ENCODE results near the gene PGS1.
"Not testable (repeated sequence)": the region's sequence is repeated elsewhere in the genome, so short reads cannot be mapped to it uniquely, and the experiment has no call there.

Gene PGS1, protein sequence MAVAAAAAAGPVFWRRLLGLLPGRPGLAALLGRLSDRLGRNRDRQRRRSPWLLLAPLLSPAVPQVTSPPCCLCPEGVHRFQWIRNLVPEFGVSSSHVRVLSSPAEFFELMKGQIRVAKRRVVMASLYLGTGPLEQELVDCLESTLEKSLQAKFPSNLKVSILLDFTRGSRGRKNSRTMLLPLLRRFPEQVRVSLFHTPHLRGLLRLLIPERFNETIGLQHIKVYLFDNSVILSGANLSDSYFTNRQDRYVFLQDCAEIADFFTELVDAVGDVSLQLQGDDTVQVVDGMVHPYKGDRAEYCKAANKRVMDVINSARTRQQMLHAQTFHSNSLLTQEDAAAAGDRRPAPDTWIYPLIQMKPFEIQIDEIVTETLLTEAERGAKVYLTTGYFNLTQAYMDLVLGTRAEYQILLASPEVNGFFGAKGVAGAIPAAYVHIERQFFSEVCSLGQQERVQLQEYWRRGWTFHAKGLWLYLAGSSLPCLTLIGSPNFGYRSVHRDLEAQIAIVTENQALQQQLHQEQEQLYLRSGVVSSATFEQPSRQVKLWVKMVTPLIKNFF

DNA sequence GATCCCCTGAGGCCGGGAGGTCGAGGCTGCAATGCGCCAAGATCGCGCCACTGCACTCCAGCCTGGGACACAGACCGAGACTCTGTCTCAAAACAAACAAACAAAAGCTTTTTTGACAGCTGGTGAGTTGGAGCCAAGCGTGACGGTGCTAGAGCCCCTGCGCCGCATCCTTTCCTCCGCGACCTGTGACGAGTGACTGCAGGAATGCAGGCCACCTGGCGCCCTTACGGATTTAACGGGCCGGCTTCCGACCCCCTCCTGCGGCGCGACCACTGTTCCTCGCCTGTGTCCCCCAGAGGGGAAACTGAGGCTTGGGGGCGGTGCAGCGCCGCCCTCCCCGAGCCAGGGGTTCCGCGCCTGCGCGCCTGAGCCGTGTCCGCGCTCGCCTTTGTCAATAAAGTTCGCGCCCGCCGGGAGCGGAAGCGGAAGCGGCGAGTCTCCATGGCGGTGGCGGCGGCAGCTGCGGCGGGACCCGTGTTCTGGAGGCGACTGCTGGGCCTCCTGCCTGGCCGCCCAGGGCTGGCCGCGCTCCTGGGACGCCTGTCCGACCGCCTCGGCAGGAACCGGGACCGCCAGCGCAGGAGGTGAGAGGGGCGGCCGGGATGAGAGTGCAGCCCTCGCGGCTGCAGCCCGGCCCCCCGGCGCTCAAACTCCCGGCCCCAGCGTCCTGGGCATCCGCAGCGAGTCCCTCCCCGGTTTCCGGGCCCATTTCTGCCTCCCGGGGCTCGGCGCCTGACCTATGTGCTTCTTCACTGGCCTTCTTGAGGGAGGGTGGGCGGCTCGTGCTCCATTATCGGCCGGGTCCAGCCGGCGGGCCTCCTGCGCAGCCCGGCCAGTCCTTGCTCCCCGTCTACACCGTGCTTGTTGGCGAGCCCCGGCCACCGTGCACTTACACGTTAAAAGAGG lies at the start of gene PGS1:
Gene PGS1, plus strand, starts transcription at position 425 of the 906 bp plus-strand sequence. Its CDS starts 17 bp downstream, at position 442.
- no peak for DNase-seq

DNA sequence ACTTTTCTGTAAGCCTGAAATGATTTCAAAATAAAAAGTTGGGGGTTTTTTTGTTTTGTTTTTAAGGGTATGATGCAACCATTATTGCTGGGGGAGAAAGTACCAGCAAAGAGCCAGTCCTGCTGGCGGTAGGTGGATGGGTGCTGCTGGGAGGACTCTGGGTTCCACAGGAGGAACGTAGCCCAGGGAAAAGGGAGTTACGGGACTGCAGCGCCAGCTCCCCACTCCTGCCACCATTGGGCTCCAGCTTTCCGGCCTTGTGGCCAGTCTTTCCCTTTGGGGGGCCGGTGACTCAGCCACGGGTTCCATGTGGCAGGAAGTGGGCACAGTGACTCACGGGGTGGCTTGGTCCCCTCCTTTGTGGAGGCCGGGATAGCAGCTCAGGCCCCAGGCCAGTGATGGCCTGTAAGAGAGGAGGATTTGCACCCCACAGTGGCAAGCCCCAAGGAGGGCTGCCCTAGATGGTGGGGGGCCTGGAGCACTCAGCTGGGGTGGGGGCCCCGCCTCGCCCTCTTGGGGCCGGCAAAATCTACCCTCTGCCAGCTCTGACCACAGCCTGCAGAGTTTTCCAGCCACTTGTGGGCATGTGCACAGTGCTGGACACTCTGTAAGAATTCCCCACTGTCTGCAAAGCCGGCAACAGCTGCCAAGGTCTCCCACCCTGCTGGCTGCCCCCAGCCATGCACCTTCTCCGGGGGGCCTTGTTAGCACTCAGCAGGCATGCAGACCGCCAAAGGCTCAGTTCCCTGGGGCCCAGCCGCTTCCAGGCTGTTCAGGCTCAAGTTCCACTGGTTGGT lies 49.0 kb upstream of the PGS1 start:
- no peak for DNase-seq

DNA sequence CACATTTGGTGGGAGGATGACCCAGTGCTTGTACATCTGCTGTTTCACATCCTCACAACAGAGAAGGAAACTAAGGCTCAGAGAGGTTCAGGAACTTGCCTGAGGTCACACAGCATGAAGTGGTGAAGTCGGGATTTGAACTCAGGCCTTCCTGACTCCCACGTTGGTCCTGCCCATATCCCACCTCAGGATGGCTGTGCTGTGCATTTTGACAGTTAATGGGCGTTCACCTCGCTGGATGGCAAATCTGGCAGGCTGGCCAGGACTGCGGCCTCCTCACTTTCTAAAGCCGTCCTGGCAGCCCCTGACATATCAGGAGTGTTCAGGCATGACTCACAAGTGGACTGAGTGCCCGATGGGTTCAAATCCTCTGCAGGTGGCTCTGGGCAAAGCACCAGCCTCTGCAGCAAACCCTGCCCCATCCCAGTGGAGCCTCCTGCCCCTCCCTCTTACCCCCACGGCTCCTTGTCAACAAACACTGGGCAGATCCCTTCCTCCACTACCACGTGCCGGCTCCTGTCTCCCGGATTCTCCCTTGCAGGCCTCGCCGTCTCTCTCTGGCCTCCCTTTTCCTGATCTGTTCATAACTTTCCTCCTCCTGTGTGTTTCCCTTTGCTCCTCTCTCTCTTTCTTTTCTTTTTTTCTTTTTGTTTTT lies 47.8 kb upstream of the PGS1 start:
- DNase-seq: no peak

DNA sequence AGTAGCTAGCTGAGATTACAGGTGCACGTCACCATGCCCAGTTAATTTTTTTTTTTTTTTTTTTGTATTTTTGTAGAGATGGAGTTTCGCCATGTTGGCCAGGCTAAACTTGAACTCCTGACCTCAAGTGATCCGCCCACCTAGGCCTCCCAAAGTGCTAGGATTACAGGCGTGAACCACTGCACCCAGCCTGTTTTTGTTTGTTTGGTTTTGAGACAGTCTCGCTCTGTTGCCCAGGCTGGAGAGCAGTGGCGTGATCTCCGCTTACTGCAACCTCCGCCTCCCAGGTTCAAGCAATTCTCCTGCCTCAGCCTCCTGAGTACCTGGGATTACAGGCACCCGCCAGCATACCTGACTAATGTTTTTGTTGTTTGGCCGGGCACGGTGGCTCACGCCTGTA lies 47.1 kb upstream of the PGS1 start:
- DNase-seq: not testable (repeated sequence)

DNA sequence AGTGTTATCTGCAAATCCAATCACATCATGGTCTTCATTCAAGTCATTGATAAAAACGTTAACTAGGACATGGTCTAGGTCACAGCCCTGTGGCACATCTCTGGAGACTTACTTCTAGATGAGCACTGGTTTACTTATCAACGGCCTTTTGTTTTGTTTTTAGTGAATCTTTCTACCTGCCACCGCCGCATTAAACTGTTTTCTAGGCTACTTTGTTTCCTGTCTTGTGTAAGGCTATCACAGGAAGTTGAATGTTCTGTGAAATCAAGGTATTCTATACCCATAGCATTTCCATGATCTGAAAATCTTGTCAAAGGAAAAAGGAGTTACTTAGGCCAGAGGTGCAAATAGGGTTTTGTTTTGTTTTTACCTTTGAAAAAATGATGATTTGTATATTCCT lies 45.5 kb upstream of the PGS1 start:
- DNase-seq: no peak

DNA sequence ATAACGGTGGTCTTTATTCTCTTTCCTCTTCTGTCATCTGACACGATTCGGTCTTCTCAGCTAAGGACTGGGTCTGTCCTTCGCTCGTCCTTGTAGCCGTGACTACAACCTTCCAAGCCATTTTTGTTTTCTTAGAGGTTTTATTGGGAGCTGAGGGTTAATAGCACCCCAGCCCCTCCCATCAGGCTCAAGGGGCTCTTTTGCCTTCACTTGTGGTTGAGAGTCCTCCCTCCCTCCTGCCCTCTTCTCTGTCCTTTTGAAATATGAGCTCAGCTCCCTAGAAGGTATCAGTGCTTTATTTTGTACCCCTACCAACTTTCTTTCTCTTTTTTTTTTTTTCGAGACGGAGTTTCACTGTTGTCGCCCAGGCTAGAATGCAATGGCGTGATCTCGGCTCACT lies 43.2 kb upstream of the PGS1 start:
- no peak for DNase-seq

DNA sequence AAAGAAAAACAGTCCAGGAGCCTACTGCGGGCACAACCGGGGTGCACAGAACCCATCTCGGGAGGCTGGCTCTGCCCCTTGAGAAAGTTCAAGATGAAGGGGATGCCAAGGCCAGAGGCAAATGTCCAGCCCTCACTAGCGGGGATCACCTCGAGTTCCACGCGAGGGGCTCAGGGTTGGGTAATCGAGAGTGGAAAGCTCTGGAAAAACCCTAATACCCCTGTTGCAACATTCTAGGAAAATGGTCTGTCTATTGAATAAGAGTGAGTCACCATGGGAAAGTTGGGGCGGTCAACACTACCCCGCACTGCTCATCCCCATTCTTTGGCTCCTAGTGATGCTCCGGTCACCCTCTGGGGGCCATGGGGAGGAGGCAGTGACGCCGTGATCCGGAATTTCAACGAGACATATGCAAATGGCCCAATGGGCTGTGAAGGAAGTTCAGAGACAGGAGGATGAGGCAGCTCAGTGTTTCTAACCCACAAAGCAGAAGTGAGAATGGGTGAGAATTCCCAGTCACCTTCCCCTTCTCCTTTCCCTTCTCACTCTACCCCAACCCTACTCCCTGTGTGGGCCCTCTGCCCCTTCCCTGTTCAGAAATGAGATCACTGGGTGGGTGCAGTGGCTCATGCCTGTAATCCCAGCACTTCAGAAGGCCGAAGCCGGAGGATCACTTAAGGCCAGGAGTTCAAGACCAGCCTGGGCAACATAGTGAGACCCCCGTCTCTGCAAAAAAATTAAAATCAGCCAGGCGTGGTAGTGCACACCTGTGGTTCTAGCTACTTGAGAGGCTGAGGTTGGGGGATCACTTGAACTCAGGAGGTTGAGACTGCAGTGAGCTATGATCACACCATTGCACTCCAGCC lies 41.0 kb upstream of the PGS1 start:
- no peak for DNase-seq

DNA sequence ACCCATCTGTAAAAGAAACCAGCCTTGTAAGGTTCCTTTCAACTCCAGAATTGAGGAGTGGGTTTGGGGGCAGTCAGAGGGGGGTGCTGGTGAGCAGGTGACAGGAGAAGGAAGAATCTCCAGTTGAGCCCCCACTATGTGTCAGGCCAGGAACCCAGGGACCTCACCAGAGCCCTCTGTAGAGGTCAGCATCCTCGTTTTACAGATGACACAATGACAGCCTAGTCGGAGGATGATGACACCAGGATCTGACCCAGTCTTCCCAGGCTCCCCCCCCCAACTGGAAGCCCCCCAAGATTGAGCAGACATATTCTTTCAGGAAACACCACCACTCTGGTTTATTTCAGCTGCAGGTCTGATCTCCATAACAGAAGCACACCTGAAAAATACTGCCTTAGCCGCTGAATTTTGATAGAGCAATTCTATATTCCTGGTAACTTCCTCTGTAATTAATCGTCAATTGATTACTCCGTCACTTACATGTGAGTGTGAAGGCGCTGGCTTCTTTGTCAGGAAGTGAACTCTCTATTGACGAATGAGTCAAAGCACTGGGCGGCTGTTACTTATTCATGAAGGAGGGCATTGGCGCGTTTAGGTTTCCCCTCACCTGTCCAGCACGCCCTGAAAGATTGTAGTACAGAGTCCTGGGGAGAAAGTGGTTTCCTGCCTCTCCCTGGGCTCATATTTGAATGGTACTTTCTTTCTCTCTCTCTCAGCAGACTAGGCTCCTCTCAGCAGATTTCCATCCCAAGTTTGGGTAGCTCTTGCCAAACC lies 39.8 kb upstream of the PGS1 start:
- DNase-seq: no peak

DNA sequence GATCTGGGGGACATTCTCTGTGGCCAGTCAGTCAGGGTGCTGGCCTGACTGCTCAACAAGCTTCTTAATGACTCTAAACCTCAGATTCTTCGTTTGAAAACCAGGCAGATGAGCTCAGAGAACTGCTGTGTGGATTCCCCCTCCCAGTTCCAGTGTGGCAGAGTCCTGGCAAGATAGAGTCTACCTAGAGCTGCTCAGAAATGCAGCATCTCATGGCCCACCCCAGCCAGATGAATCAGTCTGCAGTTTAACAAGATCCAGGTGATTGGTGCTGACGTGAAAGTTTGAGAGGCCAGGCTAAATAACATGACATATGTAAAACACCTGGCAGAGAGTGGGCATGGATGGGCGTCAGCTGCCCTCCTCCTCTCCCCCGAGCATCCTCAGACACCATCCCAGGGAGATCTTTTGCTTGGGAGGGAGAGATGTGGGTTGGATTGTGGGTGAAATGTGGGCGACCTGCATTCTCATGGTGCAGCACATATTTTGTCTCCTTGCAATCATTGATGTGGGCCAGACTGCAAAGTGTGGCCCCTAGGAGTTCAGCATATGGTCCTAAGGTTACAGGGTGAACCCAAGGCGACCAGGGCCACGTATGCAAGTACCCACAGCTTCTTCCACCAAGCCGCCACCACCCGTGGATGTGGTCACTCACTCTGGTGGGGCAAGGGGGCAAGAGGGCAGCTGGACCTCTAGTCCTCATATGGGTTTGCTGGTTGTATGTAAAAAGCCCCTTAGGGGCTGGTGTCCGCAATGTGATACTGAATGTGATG lies 38.1 kb upstream of the PGS1 start:
- DNase-seq: no peak

DNA sequence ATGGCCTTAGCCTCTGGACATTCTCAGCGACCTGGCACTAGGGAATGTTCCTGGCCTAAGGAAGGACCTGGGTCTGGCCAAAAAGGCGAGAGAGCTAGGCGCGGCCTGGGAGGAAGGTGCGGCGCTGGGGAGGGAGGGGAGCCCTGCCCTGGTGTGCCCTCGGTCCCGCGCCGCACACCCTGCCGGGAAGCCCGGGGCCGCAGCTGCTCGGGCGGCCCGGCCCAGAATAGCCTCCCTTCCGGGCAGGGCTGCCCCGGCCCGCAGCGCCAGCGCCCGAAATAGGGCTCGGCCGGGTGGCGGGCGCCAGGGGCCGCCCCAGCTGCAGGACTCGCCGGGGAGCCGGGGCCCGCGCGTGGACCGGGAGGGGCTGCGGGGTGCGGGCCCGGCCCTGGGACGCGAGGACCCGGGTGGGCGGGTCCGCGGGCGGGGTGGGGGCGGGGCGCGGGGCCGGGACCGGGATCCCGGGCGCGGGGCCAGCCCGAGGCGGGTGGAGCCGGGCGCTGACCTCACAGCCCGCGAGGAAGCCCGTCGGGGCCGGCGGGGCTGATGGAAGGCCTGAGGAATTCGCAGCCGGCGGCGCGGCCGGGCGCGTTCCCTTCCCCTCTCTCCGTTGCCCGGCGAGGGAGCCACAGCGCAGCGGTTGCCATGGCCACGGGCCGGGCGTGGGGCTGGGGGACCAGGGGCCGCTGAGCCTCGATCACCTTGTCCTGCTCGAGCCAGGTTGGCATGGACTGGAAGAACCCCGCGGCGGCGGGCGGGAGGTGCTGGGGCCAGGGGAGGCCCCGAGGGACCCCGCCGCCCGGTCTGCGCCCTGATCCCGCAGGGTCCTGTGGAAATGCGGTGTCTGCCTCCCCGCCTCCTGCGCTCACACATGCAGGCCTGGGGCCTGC lies 36.6 kb upstream of the PGS1 start:
- DNase-seq: no peak

DNA sequence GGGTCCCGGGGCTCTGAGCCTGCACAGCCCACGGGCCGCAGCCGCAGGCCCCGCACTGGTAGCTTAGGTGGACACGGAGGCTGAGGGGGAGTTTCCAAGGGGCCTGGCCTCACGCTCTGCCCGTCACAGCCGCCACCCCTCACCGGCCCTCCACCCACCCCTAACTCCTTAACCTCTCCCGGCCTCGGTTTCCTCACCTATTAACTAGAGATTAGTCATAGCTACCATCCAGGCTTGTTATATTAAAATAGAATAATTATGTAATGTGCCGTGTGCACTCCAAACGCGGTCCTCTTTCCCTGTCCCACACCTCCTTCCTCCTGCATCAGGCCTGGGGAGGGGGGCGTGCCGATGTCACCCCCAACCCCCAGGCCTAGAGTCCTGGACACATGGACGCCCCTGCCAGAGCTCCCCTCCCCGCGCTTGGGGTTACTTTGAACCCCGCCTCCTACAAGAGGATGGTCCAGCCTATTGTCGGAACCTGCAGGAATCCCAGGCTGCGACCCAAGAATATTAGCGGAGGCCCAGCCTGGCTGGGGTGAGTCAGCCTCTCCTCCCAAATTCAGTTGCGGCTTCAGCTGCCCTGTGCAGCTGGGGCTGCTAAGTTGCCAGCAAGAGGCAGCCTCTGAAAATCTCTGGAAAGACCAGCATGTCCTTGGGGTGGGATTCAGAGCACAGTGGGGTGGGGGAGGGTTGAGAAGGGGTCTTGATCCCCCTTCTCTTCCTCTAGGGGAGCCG lies 35.8 kb upstream of the PGS1 start:
- DNase-seq: no peak

DNA sequence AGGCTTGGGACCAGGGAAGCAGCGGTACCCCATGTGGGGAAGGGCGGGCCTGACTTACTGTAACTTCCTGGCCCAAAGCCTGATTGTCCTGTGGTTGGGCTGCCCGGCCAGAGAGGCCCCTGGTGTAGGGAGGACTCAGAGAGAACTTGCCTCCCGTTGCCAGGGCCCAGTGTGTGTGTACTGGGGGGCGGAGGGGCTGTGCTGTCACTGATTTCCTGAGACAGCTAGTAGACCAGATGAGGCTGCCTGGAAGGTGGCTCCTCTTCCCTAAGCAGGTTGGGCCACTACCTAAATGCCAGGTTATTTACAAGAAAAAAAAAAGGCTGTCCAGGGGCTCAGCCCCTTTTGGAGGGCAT lies 35.3 kb upstream of the PGS1 start:
- DNase-seq: no peak

DNA sequence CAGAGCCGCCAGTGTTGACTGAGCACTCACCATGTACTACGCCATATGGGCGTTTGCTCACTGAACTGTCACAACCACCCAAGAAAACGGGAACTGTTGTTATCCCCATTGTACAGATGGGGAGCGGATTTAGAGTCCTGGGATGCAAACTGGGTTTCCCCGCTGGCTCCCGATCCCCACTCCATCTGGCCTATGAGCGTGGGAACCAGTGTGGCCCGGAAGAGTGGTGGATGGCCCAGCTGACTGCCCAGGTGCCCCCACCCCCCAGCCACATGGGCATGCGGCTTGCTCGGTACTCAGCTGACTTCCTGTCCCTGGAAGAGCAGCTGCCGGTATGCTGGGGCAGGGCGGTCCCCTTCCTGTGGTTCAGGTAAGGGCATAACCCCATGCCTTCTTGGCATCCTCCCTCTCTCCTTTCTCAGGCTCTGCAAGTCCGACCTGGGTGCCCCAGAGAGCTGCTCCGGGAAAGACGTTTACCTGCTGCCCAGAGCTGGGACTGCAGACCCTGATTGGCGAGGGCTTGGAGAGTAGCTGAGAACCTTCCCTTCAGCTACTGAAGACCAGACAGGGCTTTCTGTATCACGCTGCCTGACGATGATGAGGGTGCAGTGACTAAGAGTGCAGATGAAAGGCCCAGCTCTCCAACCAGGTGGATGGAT lies 34.8 kb upstream of the PGS1 start:
- DNase-seq: no peak

DNA sequence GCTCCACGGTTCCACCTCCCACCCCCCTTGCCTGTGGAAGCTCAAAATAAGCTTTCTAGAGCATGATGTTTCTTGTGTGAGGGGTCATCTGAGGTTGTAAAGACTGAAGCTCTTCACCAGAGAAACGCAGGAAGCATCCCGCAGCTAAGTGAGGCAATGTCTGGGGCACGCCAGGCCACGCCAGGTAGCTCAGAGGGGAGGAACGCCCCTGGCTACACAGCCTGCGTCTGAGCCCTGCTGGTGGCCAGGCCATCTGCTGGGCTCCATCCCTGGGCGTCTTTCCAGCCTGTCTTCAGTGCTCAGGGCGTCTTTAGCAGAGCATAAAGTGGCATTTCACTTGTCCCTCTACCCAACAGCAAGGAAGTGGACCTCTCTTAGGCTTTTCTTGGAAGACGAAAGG lies 33.8 kb upstream of the PGS1 start:
- DNase-seq: no peak

DNA sequence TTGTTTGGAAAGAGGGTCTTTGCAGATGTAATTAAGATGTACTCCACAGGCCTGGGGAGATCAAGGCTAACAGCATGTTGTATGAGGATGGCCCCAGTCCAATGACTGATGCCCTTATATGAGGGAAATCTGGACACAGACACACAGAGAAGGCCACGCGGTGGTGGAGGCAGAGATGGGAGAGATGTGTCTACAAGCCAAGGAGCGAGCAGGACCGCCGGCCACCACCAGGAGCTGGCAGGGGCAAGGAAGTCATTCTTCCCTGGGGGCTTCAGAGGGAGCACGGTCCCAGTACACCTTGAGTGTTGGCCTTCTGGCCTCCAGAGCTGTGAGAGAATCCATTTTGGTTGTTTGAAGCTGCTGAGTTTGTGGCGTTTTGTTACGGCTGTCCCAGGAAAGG lies 33.3 kb upstream of the PGS1 start:
- DNase-seq: no peak

DNA sequence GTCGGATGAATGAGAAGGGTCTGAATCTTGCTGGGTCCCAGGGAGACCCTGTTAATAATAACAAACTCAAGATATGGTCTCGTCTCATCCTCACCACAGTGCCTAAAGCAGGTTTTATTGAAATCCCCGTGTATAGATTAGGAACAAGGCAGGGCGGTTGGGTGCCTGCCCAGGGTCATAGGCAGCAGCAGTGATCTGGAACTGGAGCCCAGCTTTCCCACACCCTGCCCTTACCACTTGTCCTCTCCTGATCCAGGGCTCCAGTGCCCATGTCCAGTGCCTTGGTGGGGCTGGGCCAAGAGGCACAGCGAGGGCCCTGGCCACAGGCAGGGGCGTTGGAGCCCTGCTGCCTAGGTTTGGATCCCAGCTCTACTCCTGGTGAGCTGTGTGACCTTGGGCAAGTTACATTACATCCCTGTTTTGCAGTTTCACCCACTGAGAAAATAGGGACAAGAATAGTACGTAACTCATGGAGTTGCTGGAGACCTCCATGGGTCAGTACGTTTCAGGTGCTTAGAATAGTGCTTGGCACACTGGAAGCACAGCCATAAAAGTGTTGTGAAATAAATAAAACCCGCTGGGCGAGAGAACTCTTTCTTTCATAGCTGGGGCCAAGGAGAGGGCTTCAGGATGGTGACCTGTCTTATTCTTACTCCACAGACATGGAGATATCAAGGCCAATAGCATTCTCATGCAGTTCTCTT lies 32.5 kb upstream of the PGS1 start:
- DNase-seq: no peak
